Activated CD8-positive, alpha-beta memory T cell treated with anti-CD3 and anti-CD28 coated beads, Interleukin-2, amount 50 U/mL, for 1 hour (primary cell): ENCODE data around the gene LMX1B.

Experiments used
- DNase-seq: peaks from one replicate; pipeline ENCODE4 v3.0.0-alpha.2; 2020; ENCODE audit errors: extremely low read depth

The LMX1B gene

DNA sequence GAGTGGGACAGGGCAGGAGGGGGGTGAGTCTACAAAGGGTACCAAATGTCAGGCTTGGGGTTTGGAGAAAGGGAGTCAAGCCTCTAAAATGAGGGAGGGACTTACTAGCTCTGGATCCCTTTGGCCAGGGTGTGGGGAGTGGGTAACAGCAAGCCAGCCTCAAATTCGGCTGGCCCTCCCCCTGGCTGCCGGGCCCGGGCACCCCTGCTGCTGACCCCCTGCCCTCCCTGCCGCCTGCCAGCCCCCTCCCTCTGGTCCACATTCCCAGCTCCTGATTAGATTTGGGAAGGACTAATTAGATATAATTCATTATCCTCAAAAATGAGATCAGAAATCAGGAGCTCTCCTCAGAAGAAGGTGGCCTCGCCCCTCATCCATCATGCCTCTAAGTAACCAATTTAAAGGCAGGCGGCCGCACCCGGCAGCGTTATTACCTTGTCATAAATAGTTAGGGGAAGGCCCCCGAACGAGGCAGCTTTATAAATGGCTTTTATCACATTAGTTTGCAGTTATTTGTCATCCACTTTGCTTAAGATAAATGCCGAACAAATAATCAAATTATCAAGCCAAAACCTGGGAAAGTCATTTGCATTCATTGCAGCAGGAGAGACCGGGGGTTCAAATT lies 44.6 kb downstream of the LMX1B start:
- no peak for DNase-seq

DNA sequence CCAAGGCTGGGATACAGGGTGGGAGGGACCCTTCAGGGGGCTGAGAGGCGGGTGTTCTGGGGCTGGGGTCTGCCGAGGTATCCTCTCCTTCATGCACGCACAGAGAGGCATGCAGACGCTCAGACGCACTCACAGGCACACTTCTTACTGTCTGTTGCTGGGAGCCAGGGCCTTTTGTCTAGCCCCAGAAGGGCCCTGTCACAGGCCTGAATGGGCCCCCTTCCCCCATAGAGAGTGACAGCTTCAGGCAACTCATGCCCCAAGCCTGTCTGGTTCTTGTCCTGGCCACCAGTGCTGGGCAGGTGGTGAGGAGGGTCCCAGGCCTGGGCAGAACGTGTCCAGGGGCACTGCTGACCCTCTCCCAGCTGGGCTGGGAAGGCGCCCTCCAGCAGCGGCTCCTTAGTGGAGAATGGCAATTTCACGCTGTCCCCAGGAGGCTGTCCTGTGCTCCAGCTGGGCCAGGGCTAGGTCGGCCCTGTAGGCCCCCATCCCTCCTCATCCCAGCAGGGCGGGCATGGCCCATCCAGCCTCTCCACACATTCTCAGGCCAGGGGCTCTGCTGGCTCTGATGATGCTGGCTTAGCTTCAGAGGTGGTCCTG lies 45.3 kb downstream of the LMX1B start:
- DNase-seq = no peak

DNA sequence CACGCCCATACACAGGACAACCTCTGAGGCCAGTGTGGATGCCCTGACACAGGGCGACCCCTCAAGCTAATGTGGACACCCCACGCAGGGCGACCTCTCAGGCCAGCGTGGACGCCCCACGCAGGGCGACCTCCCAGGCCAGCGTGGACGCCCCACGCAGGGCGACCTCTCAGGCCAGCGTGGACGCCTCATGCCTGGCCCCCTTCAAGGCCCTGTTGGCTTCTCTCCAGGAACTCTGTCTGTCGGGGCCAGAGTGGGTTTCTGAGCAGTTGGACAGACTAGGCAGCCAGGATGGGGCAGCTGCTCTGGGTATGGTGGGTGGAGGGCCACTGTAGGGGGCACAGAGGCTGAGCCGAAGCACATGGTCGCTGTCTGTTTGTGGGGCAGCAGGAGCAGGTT lies 47.4 kb downstream of the LMX1B start:
- DNase-seq = no peak

DNA sequence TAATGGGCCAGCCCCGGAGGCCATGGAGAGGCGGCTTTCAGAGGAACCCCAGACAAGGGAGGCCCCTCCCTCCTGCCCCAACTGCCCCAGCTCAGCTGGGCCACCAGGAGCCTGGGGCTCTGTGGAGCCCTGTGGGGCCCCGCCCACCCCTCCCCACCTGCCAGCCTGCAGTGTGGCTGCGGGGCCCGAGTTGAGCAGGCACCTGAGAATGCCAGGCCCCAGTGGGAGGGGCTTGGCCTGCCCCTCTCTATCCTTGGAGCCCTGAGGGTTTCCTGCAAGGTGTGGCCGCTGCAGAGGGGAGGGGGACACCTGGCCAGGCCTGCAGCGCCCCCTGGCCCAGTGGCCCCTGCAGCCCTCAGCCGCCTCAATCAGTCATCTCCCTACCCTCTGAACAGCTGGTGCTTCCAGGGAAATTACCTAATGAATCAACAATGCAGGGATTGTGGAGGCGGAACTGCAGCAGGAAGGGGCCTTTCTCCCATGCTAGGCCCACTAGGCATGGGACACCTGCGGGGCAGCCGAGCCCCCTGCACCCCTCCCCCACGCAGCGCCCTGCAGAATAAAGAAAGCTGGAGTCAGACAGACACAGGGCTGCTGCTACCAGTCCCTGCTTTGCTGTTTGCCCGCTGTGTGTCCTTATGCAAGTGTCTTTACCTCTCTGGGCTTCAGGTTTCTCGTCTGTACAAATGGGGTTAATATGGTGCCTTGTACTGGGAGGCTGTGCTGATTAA lies 48.0 kb downstream of the LMX1B start:
- DNase-seq = no peak

DNA sequence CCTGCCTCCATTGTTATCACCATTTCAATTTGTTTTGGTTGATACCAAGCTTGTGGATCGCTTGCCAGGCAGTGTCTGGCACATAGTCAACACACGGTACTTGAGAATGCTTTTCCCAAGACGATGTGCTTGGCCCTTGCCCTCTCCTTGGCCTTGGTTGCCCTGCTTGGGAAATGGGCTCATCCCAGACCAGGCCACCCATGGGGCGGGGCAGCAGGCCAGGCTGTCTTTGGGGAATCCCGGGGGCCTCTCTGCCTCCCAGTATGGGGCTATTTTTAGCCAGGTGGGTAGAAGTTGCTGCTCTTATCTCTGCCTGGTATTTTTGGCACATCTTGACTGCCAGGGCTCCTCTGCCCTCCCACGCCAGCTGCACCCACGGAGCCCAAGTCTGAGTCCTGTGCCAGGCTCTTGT lies 49.9 kb downstream of the LMX1B start:
- no peak for DNase-seq

DNA sequence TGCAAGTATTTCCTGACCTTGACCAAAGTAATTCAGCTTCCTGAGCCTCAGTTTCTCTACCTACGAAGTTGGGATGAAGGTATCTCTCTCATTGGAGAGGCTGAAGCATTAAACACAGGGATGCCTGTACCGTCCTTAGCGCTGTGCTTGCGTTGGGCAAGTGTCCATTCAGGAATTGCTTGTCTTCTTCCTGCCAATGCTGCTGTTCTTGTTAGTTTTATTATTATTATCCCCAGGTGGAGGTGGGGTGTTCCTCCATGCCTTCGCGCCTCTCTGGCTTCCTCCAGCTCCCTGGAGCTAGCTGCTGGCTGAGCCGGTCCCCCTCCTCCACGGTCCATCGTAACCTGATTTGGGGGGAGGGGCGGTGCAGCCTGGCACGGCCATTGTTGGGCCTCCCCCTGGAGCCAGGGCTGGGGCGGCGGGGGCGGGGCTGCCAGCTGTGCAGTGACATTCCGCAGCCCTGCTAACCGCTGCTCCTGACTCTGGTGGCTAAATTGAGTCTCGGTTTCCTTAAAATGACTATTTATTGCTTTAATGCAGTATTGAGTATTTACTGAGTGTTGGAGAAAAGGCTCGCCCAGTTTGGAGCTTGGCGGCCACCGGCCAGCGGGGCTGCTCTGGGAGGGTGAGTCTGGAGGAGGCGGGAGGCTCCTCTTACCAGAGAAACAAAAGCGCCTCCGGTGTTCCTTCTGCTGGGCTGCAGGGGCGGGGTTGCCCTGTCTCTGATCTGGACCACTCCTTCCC lies 51.3 kb downstream of the LMX1B start:
- no peak for DNase-seq

DNA sequence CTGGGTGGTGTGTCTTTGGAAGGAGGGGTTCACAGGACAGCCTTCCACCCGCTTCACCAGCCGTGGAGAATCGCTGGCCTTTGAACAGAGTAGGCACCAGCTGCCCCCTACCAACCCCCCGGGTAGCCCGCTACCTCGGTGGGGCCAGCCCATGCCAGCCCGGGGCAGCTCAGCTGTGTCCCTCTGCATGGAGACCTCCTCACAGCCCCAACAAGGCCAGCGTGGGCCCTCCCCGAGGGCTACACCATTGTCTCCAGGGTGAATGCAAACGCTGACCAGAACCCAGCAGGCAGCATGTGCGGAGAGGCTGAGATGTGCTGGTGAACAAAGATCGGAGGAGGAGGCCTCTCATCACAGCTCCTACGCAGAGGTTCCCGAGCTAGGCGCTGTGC lies 51.9 kb downstream of the LMX1B start:
- no peak for DNase-seq

DNA sequence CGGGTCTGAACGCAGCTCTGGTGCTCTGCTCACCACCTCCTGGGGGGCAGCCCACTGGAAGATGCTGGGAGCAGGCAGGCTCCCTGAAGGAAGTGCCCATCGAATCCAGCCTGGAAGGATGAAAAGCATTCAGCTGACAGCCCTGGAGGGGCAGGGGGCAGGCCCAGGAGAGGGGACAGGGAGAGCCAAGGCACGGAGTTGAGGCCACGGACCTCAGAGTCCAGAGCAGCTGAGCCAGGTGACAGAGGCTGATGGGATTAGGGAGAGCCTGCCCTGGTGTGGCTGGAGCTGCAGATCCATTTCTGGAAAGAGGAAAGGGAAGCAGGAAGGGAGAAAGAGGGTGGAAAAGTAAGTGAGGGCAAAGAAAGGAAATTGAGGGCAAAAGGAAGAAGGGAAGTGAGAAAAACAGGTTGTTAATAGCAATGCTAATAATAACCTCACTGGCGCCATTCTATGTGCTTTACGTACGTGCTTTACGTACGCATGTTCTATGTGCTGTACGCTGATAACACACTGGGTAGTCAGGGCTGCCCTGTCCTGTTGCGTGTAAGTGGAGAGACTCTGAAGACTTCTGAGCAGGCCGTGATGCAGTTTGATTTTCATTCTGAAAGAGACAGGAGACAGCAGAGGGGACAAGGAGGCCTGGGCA lies 52.6 kb downstream of the LMX1B start:
- no peak for DNase-seq

DNA sequence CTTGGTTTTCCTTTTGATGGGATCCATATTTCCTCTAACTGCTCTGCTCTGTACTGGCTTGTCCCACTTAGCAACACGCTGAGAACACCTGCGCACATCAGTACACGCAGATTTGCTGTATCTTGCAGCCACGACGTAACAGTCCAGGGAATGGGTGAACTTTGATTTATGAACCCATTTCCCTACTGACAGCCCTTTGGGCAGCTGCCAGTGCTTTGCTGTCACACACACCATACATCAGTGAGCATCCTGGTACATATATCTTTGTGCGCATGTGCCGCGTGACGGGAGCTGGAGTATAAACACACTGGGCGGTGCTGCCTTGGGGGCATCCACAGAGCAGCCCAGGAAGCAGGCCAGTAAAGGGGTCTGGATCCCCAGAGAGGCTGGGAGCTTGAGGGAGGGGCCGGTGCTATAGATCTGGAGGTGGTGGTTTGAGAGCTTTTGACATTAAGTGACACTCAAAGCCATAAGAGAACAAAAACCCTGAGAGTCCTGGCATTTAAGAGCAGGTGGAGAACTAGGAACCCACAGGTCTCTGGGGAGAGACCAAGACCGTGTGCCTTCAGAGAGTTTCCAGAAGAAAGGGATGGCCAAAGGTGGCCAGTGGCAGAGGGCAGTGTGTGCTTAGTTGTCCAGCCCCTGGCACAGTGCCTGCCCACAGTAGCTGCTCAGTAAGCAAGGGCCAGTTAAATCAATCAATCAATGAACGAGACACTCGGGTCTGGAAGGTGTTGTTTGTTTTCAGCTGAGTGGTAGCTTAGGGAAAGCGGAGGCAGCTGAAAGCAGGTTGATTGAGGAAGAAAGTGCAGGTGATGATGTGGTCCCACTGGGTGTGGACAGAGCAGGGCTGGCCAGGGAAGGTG lies 53.7 kb downstream of the LMX1B start:
- no peak for DNase-seq

DNA sequence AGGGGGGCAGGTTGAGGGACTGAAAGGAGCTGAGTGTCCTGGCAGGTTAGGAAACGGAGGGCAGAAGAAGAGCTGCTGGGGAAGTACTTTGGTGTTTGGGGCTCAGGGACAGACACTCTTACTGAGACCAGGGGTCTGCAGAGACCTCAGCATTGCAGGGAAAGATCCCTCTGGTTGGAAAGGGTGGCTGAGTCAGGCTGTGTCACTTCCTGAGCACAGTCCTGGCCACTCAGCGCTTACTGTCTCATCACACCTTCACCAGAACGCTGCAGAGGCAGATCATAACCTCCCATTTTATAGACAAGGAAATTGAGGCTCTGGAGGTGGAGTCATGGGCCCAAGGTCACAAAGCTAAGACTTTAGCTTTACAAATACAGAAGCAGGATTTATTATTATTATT lies 54.3 kb downstream of the LMX1B start:
- DNase-seq = no peak

DNA sequence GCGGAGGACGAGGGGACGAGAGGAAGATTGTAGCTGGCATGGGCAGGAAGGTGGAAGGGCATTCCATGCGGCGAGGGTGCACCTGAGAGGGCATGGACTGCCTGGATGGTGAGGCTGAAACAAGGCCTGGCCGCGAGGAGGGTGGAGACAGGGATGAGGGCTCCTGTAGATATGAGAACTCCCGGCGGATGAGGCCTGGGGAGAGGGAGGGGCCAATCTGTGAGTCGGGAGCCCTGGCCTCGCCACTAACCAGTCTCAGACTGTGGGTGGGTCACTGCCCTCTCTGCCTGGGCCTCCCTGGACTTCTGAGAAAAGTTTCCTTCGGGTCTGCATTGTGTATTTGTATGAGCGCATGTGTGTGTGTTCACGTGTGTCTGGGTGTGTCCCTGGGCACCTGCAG lies 55.4 kb downstream of the LMX1B start:
- DNase-seq = no peak

DNA sequence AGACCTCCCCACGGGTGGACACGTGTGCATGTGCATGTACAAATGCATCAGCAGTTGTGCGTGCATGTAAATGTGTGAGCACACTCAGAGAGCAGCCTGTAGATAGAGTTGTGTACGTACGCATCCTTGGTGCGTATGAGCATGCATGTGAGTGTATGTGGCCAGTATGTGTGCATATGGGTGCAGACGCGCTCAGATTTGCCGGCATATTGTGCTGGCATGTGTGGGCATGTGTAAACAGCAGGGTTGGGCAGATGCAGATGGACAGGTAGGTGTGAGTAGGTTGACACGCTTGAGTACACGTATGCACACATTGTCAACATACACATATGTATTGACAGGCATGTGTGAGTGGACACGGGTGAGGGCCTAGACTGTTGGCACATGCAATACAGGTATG lies 56.5 kb downstream of the LMX1B start:
- DNase-seq = no peak

DNA sequence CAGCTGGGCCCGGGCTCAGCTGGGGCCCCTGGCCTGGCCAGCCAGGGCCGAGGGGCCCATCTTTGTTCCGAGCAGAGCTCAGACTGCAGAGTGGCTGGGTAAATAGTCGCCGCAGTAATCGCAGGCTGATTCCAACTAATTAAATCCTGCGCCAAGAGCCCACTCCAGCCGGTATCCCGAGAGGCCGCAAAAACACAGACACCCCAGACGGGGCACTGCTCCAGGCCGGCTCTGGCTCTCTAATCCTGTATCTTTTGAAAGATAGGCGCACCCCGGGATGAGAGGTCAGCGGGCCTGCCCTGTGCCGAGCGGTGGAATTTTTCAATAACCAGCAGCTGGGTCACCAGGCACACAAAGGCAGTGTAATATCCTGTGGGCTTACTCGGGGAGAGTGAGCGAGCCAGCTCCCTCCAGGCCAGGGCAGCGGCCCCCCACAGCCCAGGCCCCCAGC lies 57.7 kb downstream of the LMX1B start:
- no peak for DNase-seq

DNA sequence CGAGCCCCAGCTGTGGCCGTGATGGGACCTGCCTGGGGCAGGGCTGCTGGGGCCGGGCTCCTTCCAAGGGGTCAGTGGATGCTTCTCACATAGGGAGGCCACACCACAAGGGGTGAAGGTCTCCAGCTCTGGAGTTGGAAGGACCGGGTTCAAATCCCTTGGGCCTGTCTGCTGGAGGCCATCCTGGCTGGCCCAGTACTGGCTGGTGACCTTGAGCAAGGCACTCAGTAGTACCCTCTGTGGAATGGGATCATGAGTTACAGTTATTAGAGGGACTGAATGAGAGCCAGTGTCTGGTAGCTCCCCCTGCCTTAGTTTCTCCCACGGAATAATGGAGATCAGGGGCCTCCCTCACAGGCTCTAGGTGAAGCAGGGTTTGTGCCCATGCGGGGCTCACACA lies 58.3 kb downstream of the LMX1B start:
- no peak for DNase-seq

DNA sequence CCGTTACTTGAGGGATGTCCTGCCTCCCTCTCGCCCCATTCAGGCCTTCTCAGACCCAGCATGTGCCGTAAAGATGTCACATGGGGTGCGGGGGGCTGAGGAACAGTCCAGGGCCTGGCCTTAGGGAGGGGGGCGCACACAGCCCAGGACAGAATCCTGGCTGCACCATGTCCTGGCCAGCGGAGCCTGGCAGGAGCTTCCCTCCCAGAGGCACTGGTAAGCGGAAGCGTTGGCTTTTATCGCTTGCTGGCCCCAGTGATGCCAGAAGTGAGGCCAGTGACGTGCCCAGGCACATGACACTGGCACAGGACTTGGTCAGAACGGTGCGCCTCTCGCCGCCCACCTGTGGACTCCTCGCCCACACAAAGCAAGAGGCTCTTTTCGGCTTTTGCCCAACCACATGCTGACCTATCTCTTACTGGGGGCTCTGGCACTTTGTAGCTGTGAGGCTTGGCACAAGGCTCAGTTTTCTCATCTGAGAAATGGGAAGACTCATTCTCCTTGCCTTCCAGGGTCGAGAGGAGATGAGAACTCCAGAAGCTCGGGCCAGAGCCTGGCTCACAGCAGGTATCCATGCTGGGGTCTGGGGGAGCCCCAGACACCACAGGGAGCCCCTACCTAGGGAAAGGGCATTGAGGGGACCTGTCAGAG lies 59.0 kb downstream of the LMX1B start:
- no peak for DNase-seq

DNA sequence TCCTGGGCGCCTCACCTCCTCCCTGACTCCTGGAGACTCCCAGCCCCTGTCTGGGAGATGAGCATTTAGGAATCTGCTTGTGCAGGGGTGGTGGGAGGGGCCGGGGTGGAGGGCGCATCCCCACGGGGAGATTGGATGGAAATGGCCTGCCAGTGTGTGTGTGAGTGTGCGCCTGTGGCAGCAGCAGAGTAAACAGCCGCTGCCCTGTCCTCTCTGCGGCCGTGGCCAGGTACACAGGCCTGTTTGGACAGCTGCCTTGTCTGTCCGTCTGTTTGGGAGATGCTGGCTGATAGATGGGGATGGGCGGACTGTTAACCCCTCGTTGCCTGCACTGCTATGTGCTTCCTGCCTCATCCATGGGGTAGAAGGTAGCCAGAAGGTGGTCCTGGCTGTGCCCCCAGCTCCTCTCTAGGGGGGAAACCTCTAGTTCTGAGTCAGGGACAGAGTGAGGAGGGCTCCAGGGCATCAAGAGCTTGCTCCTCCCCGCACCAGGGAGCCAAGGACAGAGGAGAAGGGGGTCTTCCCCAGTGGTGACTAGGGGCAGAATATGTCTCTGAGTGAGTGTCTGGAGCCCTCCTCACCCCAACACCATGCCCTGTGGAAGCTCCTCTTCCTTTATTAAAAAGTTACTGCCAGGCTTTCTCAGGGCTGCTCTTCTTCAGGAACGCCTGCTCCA lies 60.1 kb downstream of the LMX1B start:
- no peak for DNase-seq

DNA sequence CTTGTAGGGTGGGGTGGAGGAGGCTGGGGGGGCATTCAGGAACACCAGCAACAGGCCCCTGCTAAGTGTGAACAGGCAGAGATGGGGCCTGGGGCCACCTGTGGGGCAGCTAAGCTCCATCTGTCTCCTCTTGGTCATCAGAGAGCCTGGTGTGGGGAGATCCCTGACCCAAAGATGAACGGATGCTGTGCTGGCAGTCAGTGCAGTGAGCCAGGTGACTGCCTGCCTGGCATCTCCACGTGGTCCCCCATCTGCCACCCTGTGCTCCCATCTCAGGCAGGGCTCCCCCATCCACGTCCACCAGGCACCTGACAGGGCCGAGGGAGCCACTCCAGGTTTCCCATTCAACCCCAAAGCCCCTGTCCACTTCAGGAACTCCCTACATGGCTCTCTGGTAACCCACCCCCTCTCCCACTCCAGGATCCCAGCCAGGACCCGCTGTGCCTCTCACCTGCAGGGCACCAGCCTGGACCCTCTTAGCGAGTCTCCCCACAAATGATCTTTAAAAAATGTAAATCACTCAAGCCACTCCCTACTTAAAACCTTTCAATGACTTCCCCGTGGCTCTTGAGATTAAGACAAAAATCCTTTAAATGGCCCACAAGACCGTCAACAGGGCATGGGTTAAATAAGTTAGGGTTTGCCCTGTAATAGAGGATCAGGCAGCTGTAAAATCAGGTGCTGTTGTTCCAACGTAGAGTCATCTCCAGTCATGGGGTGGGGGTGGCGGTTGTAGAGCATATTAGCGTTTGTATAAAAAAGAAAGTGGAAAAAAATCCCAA lies 60.8 kb downstream of the LMX1B start:
- no peak for DNase-seq

DNA sequence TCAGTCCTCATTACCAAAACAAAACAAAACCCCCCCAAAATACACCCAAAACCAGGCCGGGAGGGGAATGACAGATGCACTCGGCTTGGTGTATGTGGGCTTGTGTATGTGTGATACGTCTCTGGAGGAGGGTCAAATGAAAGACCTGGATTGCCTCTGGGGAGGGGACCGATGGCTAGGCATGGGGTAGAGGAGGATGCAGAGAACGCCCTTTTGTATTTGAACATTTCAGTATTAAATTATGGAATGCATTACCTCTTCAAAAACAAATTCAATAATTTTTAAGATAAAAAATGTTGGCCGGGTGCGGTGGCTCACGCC lies 61.4 kb downstream of the LMX1B start:
- DNase-seq = no peak

DNA sequence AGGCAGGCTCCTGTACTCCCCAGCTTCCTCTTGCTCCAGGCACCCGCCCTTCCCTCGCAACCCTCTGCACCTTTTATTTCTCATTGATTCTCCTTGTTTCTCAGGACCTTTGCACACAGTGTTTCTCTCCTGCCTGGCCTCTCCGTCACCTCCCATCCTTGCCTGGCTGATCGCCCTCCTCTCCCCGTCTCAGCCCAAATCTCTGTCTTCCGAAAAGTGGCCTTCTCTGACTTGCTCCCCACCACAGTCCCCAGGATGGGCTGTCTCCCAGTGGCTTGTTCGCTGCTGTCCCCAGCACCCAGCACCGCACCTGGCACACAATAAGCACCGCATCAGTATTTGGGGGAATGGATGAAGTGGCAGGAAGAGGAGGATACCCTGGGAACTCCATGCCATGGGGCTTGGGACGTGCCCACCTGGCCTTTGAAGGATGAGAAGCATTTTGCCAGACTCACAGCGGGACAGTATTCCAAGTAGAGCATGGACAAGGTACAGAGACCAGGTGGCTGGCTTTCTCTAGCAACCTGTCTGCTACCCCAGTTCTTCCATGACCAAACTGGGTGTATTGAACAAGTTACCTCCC lies 62.5 kb downstream of the LMX1B start:
- DNase-seq = no peak
